Astrocyte of the spinal cord (primary cell): Measurements from ENCODE around the gene DCLK2.
A peak's percentile ranks its signal among the peaks of the same experiment; 100 is the strongest.

Experiments used
- DNase-seq: peaks from one replicate; pipeline ENCODE4 v3.0.0; 2011; ENCODE audit warnings: low read depth, low spot score
- H3K4me3 ChIP-seq: 2 replicates; pipeline ENCODE4 v1.5.1; 2011; ENCODE audit warnings: low read depth, mild to moderate bottlenecking, low read length, moderate library complexity
- in situ Hi-C: cut with HindIII; loops from 2 replicates; pipeline ENCODE4 v1.10.0; 2017; ENCODE audit warnings: low sequenced_read_pairs
- TF ChIP-seq, protein P1 (sequence below): IDR thresholded peaks from 2 replicates; pipeline ENCODE4 v1.5.1; 2012; ENCODE audit warnings: low read depth, mild to moderate bottlenecking, low read length, inconsistent platforms

The DCLK2 gene

GRCh38 chr4:150082241-150082640 is 4.0 kb downstream of the DCLK2 start:
- no peak for DNase-seq
- H3K4me3 ChIP-seq: no peak overlapping the region
- TF ChIP-seq, protein P1, sequence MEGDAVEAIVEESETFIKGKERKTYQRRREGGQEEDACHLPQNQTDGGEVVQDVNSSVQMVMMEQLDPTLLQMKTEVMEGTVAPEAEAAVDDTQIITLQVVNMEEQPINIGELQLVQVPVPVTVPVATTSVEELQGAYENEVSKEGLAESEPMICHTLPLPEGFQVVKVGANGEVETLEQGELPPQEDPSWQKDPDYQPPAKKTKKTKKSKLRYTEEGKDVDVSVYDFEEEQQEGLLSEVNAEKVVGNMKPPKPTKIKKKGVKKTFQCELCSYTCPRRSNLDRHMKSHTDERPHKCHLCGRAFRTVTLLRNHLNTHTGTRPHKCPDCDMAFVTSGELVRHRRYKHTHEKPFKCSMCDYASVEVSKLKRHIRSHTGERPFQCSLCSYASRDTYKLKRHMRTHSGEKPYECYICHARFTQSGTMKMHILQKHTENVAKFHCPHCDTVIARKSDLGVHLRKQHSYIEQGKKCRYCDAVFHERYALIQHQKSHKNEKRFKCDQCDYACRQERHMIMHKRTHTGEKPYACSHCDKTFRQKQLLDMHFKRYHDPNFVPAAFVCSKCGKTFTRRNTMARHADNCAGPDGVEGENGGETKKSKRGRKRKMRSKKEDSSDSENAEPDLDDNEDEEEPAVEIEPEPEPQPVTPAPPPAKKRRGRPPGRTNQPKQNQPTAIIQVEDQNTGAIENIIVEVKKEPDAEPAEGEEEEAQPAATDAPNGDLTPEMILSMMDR: no peak
- in situ Hi-C loops: no loop called here

- DNase-seq: no peak
- no peak overlapping the region for H3K4me3 ChIP-seq
- in situ Hi-C loops: no loop called here
- TF ChIP-seq, protein P1: no peak
These were observed 8.8 kb downstream of the DCLK2 start for GRCh38 chr4:150087006-150087405.

GRCh38 chr4:150089732-150090131 is 11.5 kb downstream of the DCLK2 start:
- DNase-seq: peak; percentile 46
- in situ Hi-C loops: no loop called here
- TF ChIP-seq, protein P1: no peak
- no peak overlapping the region for H3K4me3 ChIP-seq

GRCh38 chr4:150090836-150091235 is 12.6 kb downstream of the DCLK2 start:
- in situ Hi-C loops: no loop called here
- peak; percentile 82 for DNase-seq
- H3K4me3 ChIP-seq: no peak overlapping the region
- TF ChIP-seq, protein P1: no peak

DNA sequence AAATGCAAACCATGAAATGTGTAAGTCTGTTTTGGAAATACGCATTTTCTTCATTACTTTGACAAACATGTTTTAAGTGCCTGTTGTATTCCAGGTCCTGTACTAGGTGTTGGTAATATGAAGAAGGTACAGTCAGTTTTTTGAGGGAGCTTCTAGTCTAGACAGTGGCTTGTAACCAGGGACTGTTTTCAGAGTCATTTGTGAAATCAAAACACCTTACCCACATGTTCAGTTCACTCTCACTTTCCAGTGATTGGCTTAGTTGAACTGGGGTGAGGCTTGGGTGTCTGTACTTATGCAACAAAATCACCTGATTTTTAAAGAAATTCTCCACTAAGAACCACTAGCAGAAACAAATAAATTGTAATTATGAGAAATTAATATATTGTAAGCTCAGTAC is 16.4 kb downstream of the DCLK2 start:
- no peak overlapping the region for H3K4me3 ChIP-seq
- TF ChIP-seq, protein P1: no peak
- in situ Hi-C loops: no loop called here
- DNase-seq: no peak

- TF ChIP-seq, protein P1: no peak
- no peak overlapping the region for H3K4me3 ChIP-seq
- in situ Hi-C loops: no loop called here
- DNase-seq: no peak
These were observed 18.4 kb downstream of the DCLK2 start for GRCh38 chr4:150096625-150097024.

- in situ Hi-C loops: no loop called here
- DNase-seq: peak; percentile 31
- H3K4me3 ChIP-seq: no peak overlapping the region
- TF ChIP-seq, protein P1: no peak
These were observed 20.0 kb downstream of the DCLK2 start for GRCh38 chr4:150098214-150098613.
